Measurements from ENCODE around the gene NHEJ1. TPM values are rescaled to one million over a fixed set of nuclear protein-coding genes. Genes with fewer than 3 reads are reported as not detected.

NHEJ1 gene
- total RNA-seq, 1 experiment from 2014 or later, result 16.4 TPM

GRCh38 chr2:219123356-219124135 is 37.1 kb downstream of the NHEJ1 start:
- ChIA-PET POLR2A (no interaction called here), RAD21 (ENCODE audit: low non-redundant PET in 1 of 2, low total read pairs in 2 of 2, uncharacterized antibody in 2 of 2, unreplicated experiment in 2 of 2) (no interaction called here), CTCF (interaction anchor here (1.0 to 2.1 kb wide), 4 partner anchors 20 to 94 kb away, joined by 4 to 9 read pairs (median 6); no protein-coding TSS in a partner anchor)
- Histone ChIP-seq H3K9me2 (ENCODE audit: insufficient read depth) (no peaks in the 10 kb centered on the region), H3K4me3 (replicated peaks in 1 of 2; ENCODE audit: low read depth in 1 of 2, low read length in 2 of 2) (no peak overlapping the region), H3K4me1 (ENCODE audit: control insufficient read depth in 1 of 2, insufficient read depth in 2 of 2, low read length in 2 of 2) (peaks cover 22 to 27% of the 10 kb centered on the region in 2 experiments), H3K79me2 (ENCODE audit: insufficient read depth, low read length) (no peaks in the 10 kb centered on the region), H3K9me3 (ENCODE audit: control insufficient read depth in 1 of 2, insufficient read depth in 1 of 2, low read depth in 1 of 2, low read length in 2 of 2) (no peaks in the 10 kb centered on the region), H3K36me3 (ENCODE audit: control insufficient read depth in 1 of 2, insufficient read depth in 2 of 2, low read length in 2 of 2) (no peaks in the 10 kb centered on the region), H3K27me3 (ENCODE audit: insufficient read depth, low read length) (no peaks in the 10 kb centered on the region; the same call in 1 of the 2 replicates), H3K4me2 (ENCODE audit: low read length) (no peak overlapping the region), H3K27ac (ENCODE audit: low read depth, low read length) (no peak overlapping the region), H3K9ac (ENCODE audit: low read length) (no peak overlapping the region), H4K20me1 (ENCODE audit: insufficient read depth) (no peaks in the 10 kb centered on the region), H2AFZ (ENCODE audit: low read depth, low read length, poor library complexity, severe bottlenecking) (no peak overlapping the region)
- TF ChIP-seq FOSL1 (IDR thresholded peaks at IDR 0.05; ENCODE audit: low read depth) (no peak), EZH2 (IDR thresholded peaks at IDR 0.05) (no peak), ELF1 (IDR thresholded peaks at IDR 0.05; ENCODE audit: borderline replicate concordance, low read depth) (no peak), EZH2phosphoT487 (IDR thresholded peaks at IDR 0.05; ENCODE audit: borderline replicate concordance) (no peak), JUND (IDR thresholded peaks at IDR 0.05) (no peak), ZBTB33 (IDR thresholded peaks at IDR 0.05; ENCODE audit: extremely low read depth, insufficient replicate concordance, low read length) (no peak), YY1 (IDR thresholded peaks at IDR 0.05; ENCODE audit: extremely low read depth, insufficient replicate concordance, low read depth, low read length) (no peak), CEBPB (IDR thresholded peaks at IDR 0.05; ENCODE audit: low read depth) (no peak), ZFX (IDR thresholded peaks at IDR 0.05) (no peak), ZNF274 (IDR thresholded peaks at IDR 0.05; ENCODE audit: low read depth, low read length) (no peak), EGR1 (IDR thresholded peaks at IDR 0.05; ENCODE audit: low read depth) (no peak), RAD21 (IDR thresholded peaks at IDR 0.05; ENCODE audit: low read depth) (no peak), REST (IDR thresholded peaks at IDR 0.05; ENCODE audit: low read depth) (no peak), TCF7L2 (IDR thresholded peaks at IDR 0.05; ENCODE audit: borderline replicate concordance, extremely low read depth, insufficient read depth, insufficient read length) (no peak), POLR2AphosphoS5 (IDR thresholded peaks at IDR 0.05; ENCODE audit: low read depth, low read length) (no peak), POLR2A (IDR thresholded peaks at IDR 0.05; ENCODE audit: borderline replicate concordance, extremely low read depth, insufficient read depth, insufficient read length) (no peak), SIN3A (IDR thresholded peaks at IDR 0.05; ENCODE audit: low read depth) (no peak), SRF (IDR thresholded peaks at IDR 0.05; ENCODE audit: low read depth) (no peak)
- no peak for ATAC-seq
- DNase-seq (ENCODE audit: low read depth, low spot score), result no peak
- intact Hi-C loops (cut with micrococcal nuclease), result no loop called here
- no TSS peak for BruUV-seq (replicated peaks)

Measured in HCT116 (cell line).